H1 (cell line): ENCODE measurements around the gene GBGT1. TPM values are rescaled to one million over a fixed set of nuclear protein-coding genes. Genes with fewer than 3 reads are reported as not detected.

ENCODE experiments used
- CHD7 ChIP-seq: fragments of 300-600 bp; sonication (generic); IDR thresholded peaks from 2 replicates; pipeline ENCODE4 v1.7.1; 2012; ENCODE audit warnings: low read length, moderate library complexity, mild to moderate bottlenecking, inconsistent platforms; ENCODE audit not compliant: insufficient replicate concordance
- SP2 ChIP-seq: IDR thresholded peaks from 2 replicates; pipeline ENCODE4 v1.6.1; 2012; ENCODE audit warnings: mild to moderate bottlenecking, low read length, inconsistent platforms
- polyA plus RNA-seq, 7 experiments: library from polyadenylated mRNA; depleted of rRNA in 3 of 7; stranded (reverse) in 5 of 7; unstranded in 2 of 7; fragments of >200 nt in 5 of 7; fragments of 200-250 nt in 2 of 7; gene quantifications; 1 replicate in 5 of 7; 2 replicates in 1 of 7; 4 replicates in 1 of 7; pipeline versions ENCODE4 v1.2.1 to v1.2.3, GENCODE V29; 2011 to 2013; ENCODE audit warnings: missing spikeins in 2 of 7, mixed read lengths in 2 of 7
- total RNA-seq: library from RNA; stranded (reverse); fragmentation: NEBNext Ultra II Directional; extraction: Animal tissue kit (Norgen Biotek cat#: 25700); gene quantifications from 2 replicates; pipeline ENCODE4 v1.2.1, GENCODE V29; 2021

GBGT1 gene
- total and polyA plus RNA-seq, 2 of the 8 experiments (the other 6 are each of a cell fraction or from before 2014, with no cell fraction given) = 7.1 to 9.7 TPM

GRCh38 chr9:133146746-133147411, 16.8 kb downstream of the GBGT1 start (continued):
- TF ChIP-seq CHD7 (no peak), SP2 (no peak)
